ENCODE data around the gene ITPR1.

DNA sequence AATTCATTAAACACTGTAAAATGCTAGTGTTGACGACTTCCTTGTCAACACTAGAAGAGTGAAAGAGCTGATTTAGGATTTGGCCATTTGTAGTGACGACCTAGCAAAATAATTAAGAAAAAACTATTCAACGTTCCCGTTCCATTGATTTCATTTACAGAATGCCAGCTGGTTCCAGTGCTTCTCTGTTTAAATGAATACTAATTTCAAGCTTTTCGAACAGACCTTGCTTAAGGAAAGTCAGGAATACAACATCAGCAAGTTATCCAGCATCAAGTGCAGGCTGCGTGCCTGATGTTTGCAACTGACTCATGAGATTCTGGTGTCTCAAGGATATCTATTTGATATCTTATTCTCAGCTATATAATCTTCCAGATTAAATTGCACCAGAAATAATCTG is 387.7 kb downstream of the ITPR1 start:
- TF ChIP-seq, protein P1, sequence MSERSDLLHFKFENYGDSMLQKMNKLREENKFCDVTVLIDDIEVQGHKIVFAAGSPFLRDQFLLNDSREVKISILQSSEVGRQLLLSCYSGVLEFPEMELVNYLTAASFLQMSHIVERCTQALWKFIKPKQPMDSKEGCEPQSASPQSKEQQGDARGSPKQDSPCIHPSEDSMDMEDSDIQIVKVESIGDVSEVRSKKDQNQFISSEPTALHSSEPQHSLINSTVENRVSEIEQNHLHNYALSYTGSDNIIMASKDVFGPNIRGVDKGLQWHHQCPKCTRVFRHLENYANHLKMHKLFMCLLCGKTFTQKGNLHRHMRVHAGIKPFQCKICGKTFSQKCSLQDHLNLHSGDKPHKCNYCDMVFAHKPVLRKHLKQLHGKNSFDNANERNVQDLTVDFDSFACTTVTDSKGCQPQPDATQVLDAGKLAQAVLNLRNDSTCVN (tag by site-specific recombination; optimal IDR thresholded peaks at IDR 0.05): no peak
- TF ChIP-seq ZNF23 (tag by site-specific recombination; IDR thresholded peaks at IDR 0.05; ENCODE audit: borderline replicate concordance) (no peak), ZNF121 (tag by site-specific recombination; IDR thresholded peaks at IDR 0.05) (no peak), TCF7L2 (IDR thresholded peaks at IDR 0.05; ENCODE audit: borderline replicate concordance, low read depth, low read length) (no peak), PRDM1 (tag by site-specific recombination; IDR thresholded peaks at IDR 0.05) (no peak), ZNF24 (tag by site-specific recombination; IDR thresholded peaks at IDR 0.05) (no peak), ZNF274 (IDR thresholded peaks at IDR 0.05; ENCODE audit: low read length) (no peak), ZNF274 (tag by site-specific recombination; IDR thresholded peaks at IDR 0.05; ENCODE audit: borderline replicate concordance) (no peak), ZFHX2 (tag by site-specific recombination; conservative IDR thresholded peaks at IDR 0.05) (no peak), YY2 (tag by site-specific recombination; IDR thresholded peaks at IDR 0.05) (no peak)
- TF ChIP-seq, protein P2, sequence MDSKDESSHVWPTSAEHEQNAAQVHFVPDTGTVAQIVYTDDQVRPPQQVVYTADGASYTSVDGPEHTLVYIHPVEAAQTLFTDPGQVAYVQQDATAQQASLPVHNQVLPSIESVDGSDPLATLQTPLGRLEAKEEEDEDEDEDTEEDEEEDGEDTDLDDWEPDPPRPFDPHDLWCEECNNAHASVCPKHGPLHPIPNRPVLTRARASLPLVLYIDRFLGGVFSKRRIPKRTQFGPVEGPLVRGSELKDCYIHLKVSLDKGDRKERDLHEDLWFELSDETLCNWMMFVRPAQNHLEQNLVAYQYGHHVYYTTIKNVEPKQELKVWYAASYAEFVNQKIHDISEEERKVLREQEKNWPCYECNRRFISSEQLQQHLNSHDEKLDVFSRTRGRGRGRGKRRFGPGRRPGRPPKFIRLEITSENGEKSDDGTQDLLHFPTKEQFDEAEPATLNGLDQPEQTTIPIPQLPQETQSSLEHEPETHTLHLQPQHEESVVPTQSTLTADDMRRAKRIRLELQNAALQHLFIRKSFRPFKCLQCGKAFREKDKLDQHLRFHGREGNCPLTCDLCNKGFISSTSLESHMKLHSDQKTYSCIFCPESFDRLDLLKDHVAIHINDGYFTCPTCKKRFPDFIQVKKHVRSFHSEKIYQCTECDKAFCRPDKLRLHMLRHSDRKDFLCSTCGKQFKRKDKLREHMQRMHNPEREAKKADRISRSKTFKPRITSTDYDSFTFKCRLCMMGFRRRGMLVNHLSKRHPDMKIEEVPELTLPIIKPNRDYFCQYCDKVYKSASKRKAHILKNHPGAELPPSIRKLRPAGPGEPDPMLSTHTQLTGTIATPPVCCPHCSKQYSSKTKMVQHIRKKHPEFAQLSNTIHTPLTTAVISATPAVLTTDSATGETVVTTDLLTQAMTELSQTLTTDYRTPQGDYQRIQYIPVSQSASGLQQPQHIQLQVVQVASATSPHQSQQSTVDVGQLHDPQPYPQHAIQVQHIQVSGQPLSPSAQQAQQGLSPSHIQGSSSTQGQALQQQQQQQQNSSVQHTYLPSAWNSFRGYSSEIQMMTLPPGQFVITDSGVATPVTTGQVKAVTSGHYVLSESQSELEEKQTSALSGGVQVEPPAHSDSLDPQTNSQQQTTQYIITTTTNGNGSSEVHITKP (tag by site-specific recombination; IDR thresholded peaks at IDR 0.05): no peak
- TF ChIP-seq, protein P3, sequence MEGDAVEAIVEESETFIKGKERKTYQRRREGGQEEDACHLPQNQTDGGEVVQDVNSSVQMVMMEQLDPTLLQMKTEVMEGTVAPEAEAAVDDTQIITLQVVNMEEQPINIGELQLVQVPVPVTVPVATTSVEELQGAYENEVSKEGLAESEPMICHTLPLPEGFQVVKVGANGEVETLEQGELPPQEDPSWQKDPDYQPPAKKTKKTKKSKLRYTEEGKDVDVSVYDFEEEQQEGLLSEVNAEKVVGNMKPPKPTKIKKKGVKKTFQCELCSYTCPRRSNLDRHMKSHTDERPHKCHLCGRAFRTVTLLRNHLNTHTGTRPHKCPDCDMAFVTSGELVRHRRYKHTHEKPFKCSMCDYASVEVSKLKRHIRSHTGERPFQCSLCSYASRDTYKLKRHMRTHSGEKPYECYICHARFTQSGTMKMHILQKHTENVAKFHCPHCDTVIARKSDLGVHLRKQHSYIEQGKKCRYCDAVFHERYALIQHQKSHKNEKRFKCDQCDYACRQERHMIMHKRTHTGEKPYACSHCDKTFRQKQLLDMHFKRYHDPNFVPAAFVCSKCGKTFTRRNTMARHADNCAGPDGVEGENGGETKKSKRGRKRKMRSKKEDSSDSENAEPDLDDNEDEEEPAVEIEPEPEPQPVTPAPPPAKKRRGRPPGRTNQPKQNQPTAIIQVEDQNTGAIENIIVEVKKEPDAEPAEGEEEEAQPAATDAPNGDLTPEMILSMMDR (tag by site-specific recombination; IDR thresholded peaks at IDR 0.05): no peak
- TF ChIP-seq, protein P4, sequence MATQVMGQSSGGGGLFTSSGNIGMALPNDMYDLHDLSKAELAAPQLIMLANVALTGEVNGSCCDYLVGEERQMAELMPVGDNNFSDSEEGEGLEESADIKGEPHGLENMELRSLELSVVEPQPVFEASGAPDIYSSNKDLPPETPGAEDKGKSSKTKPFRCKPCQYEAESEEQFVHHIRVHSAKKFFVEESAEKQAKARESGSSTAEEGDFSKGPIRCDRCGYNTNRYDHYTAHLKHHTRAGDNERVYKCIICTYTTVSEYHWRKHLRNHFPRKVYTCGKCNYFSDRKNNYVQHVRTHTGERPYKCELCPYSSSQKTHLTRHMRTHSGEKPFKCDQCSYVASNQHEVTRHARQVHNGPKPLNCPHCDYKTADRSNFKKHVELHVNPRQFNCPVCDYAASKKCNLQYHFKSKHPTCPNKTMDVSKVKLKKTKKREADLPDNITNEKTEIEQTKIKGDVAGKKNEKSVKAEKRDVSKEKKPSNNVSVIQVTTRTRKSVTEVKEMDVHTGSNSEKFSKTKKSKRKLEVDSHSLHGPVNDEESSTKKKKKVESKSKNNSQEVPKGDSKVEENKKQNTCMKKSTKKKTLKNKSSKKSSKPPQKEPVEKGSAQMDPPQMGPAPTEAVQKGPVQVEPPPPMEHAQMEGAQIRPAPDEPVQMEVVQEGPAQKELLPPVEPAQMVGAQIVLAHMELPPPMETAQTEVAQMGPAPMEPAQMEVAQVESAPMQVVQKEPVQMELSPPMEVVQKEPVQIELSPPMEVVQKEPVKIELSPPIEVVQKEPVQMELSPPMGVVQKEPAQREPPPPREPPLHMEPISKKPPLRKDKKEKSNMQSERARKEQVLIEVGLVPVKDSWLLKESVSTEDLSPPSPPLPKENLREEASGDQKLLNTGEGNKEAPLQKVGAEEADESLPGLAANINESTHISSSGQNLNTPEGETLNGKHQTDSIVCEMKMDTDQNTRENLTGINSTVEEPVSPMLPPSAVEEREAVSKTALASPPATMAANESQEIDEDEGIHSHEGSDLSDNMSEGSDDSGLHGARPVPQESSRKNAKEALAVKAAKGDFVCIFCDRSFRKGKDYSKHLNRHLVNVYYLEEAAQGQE (tag by site-specific recombination; IDR thresholded peaks at IDR 0.05): no peak
- TF ChIP-seq, protein P5, sequence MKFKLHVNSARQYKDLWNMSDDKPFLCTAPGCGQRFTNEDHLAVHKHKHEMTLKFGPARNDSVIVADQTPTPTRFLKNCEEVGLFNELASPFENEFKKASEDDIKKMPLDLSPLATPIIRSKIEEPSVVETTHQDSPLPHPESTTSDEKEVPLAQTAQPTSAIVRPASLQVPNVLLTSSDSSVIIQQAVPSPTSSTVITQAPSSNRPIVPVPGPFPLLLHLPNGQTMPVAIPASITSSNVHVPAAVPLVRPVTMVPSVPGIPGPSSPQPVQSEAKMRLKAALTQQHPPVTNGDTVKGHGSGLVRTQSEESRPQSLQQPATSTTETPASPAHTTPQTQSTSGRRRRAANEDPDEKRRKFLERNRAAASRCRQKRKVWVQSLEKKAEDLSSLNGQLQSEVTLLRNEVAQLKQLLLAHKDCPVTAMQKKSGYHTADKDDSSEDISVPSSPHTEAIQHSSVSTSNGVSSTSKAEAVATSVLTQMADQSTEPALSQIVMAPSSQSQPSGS (tag by site-specific recombination; IDR thresholded peaks at IDR 0.05; ENCODE audit: low read depth): no peak

Measured in HEK293 (cell line).